SIG-M5 treated with dmso at 0.1 percent for 504 hours (cell line): ENCODE results near the gene MAGEA9B.
"Not testable (repeated sequence)": the region's sequence is repeated elsewhere in the genome, so short reads cannot be mapped to it uniquely, and the experiment has no call there.

Experiments
- DNase-seq: peaks from one replicate; lab custom pipeline; 2025; ENCODE audit not compliant: unreplicated experiment; lab: John Stamatoyannopoulos, UW

Gene MAGEA9B

DNA sequence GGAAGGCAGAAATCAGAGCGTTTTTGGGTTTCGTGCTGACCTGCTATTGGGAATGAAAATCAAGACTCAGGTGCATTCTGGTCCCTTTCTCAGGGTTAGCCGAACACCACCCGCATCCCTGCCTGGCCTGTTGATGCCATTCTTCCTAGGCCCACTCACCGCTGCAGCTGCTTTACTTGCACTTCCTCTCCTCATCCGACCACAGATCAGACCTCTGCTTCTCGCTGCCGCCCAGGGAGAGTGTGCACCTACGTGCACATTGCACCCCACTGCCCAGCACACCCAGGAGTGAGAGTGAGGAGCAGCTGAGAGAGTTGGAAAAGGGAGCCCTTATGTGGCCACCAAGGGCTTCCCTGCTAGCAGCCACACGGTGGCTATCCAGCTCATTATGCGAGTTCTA, 49.8 kb downstream of the MAGEA9B start:
- not testable (repeated sequence) for DNase-seq

- DNase-seq: not testable (repeated sequence)
These were observed 52.2 kb downstream of the MAGEA9B start for GRCh38 chrX:149534926-149535602.

GRCh38 chrX:149533999-149534398, 53.3 kb downstream of the MAGEA9B start:
- not testable (repeated sequence) for DNase-seq

DNA sequence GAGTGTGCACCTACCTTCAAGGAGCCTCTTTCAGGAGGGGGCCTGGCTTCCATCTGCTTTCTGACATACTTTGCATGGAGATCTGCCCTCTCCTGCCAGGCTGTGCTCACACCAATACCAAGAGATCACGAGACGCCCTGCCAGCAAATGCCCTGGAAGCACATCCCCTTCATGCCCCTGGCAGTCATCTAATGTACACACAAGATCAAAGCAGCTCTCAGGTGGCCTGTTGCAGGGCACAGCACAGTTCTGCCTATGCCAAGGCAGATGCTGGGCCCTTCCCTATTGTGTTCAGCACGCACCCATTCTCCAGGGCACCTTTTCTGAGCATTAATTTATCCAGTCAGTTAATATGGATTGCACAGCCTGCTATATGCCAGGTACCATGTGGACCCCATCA, 54.4 kb downstream of the MAGEA9B start:
- not testable (repeated sequence) for DNase-seq
